Activated CD4-positive, CD25-positive, alpha-beta regulatory T cell (primary cell): Measurements from ENCODE around the gene PBRM1.
"Not testable (repeated sequence)": the region's sequence is repeated elsewhere in the genome, so short reads cannot be mapped to it uniquely, and the experiment has no call there.

Experiments
- DNase-seq, 4 experiments: peaks; one replicate each; lab custom pipeline; 2025; lab: John Stamatoyannopoulos, UW

Gene PBRM1

DNA sequence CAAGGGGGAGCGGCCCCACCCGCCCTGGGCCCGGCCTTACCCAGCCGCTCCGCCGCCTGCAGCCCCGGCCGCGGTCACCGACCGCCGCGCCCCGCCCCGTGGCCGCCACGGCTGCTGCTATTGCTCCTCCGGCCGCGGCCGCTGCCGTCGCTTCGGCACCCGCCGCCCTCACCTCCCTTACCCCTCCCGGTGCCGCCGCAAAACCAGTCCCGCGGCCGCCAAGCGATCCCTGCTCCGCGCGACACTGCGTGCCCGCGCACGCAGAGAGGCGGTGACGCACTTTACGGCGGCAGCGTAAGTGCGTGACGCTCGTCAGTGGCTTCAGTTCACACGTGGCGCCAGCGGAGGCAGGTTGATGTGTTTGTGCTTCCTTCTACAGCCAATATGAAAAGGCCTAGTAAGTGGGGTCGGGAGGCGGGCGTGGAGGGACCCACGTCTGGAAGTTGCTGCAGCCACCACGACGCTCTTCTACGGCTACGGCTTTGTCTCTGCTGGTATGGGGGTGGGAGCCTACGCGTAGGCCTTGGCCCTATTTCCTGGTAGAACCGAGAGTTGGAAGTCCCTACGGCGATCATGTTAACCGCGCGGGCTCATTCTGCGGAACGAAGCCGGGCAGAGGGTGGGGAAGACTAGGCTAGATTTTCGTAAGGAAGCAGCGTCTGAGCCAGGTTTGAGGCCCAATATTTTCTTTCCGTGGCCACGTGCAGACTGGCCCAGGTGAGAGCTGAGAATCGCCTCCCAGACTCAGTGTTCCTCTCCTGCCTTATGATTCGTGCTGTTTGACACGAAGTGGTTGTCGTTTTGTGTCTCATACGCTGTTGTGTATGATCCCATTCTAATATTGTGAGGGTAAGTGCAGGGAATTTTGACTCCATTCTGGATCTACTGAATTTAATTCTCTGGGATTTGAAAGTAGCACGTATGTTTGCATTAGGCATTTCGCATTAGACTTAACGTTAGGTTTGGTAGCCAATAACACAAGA, at the start of gene PBRM1, which contains the start of gene GNL3:
PBRM1 (minus strand) TSS at position 205 of the 983 bp plus-strand sequence.
GNL3 (plus strand) TSS at position 324 of the 983 bp plus-strand sequence; CDS start at position 385, 61 bp downstream.
- peak; percentile 82 to 88 (median 86) for DNase-seq

DNA sequence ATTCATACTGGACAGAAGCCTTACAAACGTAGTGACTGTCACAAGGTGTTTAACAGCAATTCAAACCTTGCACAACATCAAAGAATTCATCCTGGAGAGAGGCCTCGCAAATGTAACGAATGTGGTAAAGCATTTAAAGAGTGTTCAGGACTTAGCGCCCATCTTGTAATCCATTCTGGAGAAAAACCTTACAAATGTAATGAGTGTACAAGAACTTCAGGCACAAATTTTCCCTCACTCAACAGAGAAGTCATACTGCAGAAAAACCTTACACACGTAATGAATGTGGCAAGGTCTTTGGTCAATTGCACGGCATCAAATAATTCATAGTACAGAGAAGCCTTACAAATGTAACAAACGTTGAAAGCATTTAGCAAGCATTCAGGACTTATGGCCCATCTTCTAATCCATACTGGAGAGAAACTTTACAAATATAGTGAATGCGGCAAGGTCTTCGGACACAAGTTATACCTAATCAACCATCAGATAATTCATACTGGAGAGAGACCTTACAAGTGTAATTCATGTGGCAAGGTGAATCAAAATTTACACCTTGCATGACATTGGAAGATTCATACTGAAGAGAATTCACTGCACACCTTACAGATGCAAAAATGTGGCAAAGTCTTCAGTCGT, 47.7 kb upstream of the PBRM1 start:
- no peak for DNase-seq

DNA sequence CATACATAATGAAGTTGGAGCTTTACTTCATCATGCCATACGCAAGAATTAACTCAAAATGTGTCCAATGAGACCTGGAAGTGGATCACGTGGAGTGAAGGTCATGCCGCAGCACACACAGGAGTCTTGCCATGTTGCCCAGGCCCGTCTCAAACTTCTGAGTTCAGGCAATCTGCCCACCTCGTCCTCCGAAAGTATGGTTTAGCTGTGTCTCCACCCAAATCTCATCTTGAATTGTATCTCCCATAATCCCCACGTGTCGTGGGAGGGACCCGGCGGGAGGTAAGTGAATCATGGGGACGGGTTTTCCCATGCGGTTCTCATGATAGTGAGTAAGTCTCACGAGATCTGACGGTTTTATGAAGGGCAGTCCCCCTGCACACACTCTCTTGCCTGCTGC, 45.9 kb upstream of the PBRM1 start:
- no peak for DNase-seq

DNA sequence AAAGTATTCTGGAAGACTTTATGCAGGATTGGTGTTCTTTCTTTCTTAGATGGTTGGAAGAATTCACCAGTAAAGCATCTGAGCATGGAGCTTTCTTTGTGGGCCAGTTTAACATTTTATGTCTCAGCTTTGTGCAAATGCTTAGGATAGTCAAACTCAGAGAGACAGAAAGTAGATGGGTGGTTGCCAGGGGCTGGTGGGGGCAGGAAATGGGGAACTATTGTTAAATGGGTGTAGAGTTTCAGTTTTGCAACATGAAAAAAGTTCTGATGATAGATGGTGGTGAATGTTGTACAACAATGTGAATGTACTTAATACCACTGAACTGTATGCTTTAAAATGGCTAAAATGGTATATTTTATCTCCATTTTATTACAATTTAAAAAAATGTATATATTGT, 45.0 kb upstream of the PBRM1 start:
- DNase-seq, result no peak

DNA sequence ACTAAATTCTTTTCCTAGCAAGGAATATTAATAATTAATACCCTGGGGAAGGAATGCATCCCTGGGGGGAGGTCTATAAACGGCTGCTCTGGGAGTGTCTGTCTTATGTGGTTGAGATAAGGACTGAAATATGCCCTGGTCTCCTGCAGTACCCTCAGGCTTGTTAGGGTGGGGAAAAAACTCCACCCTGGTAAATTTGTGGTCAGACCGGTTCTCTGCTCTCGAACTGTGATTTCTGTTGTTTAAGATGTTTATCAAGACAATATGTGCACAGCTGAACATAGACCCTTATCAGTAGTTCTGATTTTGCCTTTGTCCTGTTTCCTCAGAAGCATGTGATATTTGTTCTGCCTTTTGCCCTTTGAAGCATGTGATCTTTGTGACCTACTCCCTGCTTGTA, 43.0 kb upstream of the PBRM1 start:
- not testable (repeated sequence) for DNase-seq

DNA sequence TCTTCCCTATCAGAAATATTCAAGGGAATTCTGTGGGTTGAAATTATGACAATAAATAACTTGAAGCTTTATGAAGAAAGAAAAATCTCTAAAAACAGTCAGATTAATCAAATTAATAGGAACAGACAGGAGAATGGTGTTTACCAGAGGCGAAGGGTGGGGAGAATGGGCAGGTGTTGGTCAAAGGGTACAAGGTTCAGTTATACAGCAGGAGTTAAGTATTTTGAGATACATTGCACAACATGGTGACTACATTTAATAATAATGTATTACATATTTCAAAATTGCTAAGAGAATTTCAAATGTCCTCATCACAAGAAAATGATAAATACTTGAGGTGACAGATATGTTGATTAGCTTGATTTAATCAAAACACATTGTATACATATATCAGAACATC, 38.8 kb upstream of the PBRM1 start:
- DNase-seq, result no peak

DNA sequence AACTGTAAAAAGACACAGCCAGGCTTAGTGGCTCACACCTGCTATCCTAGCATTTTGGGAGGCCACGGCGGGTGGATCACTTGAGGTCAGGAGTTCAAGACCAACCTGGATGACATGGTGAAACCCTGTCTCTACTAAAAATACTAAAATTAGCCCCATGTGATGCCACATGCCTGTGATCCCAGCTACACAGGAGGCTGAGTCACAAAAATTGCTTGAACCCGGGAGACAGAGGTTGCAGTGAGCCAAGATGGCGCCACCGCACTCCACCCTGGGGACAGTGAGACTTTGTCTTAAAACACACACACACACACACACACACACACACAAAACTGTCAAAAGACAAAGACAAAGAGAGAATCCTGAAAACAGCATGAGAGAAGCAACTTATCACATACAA, 38.2 kb upstream of the PBRM1 start:
- no peak for DNase-seq

DNA sequence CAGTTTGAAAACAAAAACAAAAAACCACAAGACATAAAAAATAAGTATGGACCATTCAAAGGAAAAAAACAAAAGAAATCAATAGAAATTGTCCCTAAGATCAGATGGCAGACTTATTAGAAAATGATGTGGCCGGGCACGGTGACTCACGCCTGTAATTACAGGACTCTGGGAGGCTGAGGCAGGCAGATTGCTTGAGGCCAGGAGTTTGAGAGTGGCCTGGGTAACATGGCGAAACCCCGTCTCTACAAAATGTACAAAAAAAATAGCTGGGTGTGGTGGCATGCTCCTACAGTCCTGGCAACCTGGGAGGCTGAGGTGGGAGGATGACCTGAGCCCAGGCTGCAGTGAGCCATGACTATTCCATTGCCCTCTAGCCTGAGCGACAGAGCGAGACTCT, 36.8 kb upstream of the PBRM1 start:
- DNase-seq, result no peak

DNA sequence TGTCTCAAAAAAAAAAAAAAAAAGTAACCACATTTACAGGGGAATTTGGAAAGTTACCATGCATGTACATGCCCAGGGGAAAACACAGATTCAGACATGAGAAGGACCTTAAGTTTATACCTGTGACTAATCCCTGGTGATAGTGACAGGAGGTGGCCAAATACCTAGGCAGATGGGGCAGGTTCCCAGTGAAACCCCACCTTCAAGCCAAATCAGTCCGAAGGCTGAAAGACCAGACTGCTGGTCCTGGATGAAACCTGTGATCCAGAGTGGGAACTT, 36.0 kb upstream of the PBRM1 start:
- no peak for DNase-seq

DNA sequence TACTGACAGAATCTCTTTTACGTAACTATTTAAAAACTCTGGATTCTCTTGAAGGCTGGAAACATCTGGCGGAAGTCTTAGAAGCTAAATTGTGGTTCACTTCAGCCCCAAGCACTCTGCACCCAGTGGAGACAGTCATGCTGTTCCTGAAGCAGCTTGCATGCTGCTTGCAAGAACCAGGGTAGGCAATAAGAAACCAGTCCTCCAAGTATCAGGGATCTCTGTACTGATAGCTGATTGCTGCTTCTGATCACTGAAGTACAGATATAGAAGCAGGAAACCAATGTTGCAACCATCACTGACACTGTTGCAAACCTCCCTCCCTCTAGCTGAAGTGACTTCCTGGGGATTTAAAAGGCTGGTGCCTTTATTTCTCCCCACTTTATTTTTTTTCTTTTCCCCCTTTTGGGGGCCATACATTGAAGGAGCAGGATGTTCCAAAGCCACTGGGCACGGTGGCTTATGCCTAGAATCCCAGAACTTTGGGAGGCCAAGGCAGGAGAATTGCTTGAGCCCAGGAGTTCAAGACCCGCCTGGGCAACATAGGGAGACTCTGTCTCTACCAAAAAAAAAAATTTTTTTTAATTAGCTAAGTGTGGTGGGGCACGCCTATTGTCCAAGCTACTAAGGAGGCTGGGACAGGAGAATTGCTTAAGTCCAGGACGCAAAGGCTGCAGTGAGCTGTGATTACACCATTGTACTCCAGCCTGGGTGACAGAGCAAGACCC, 35.5 kb upstream of the PBRM1 start:
- DNase-seq, result no peak

DNA sequence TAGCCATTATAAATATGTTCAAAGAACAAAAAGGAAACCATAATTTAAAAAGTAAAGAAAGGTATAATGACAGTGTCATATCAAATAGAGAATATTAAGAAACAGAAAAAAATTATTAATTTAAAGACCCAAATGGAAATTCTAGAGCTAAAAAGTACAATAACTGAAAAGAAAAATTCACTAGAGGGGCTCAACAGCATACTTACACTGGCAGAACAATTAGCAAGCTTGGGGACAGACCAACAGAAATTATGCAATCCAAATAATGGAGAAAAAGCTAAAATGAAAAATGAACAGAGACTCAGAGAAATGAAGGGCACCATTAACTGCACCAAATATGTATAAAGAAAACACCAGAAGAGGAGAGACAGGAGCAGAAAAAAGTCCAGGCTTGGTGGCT, 33.9 kb upstream of the PBRM1 start:
- no peak for DNase-seq

DNA sequence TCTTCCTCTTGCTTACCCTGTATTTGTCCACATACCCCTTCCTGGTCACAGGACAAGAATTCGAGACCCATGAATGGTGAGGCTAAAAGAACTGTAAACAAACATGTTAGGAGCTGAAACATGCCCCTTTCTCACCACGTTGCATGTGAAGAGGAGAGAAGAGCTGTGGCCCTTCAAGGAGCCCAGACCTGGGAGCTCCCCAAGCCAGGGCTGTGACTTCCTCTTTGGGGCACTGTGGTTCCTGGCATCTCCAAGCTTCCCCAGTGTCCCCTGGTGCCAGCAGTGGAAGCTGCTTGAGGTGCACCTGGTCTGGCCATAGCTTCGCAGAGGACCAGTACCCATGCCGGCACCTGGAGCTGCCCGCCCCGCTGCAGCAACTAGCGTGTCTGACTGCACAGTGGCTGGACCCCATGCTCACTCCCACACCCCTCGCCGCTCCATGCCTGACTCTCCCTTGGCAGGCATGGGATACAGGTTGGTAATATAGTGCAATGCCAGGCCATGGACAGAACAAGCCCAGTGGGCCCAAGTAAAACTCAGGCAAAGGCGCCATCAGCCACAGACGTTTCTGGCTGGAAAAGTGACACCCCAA, 30.1 kb upstream of the PBRM1 start:
- no peak for DNase-seq

DNA sequence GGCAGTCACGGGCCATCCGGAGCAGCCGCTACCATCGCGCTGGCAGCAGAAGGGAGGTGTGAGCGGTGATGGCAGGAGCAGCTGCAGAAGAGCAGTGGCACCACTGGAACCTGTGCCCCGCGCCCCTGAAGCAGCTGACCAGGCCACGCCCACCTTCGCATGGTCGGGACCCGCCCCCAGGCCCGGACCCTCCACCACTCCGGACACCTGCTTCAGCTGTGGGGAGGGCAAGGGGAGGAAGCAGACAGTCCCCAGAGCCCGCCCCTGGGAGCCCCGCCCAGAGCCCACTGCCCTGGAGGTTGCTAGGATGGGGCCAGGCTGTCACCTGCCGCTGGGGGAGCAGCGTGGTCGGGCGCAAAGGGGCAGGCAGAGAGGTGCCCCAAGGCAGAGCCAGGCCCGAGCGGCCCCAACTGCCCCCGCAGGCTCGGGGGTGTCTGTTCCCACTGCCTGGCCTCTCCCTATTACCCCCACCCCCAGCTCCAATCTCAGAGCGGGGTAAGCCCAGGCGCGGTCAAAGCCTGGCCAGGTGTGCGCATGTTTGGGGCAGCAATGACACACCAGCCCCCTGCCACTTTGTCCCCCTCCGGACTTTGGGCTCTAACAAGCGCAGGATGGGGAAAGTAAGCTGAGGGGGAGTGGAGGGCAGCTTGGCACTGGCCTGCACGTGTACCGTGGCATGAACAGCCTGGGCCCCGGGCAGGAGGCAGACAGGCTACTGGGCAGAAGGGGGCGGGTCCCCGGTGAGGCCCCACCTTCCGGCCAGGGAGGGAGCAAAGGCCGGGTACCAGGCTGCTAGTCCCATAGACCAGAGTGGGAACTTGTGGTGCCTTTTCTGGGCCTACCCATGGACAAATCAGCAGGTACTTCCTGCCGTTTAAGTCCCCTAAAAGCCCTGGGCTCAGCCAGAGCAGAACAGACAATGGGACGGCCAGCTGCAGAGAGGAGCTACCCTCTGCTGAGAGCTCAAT, 28.9 kb upstream of the PBRM1 start:
- no peak for DNase-seq

DNA sequence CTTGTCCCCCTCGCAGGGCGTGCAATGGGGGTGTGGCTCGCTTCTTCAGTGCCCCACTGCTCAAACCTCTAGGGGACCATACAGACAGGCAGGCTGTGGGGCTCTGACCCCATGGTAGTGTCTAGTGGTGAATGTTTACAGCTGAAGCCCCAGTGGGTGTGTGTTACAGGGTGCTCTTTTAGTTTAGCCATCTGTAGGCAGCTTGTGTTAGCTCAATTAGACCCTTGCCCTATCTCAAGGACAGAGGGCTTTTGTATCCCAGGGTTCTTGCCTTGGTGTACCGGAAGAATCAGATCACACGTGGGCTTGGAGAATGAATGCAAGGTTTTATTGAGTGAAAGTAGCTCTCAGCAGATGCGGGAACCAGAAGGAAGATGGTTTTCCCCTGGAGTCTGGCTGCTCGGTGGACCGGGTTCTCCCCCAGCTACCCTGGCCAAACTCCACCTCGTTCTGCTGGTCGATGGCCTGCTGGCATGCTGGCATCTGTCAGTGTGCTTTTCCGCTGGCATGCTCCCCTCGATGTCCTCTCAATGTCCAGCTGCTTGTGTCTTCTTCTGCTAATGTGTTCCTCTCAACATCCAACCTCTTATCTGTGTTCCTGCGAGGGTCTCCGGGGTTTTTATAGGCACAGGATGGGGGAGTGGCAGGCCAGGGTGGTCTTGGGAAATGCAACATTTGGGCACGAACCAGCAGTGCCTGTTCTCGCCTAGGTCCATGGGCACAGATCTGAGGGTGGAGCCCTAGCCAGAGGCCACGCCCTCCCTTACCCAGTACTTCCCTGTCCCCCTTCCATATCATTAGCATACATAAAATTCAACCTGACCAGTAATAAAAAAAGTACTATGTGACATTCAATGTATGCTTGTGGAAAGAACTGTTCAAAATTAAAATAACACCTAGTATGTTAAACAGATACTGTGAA, 26.8 kb upstream of the PBRM1 start:
- no peak for DNase-seq

DNA sequence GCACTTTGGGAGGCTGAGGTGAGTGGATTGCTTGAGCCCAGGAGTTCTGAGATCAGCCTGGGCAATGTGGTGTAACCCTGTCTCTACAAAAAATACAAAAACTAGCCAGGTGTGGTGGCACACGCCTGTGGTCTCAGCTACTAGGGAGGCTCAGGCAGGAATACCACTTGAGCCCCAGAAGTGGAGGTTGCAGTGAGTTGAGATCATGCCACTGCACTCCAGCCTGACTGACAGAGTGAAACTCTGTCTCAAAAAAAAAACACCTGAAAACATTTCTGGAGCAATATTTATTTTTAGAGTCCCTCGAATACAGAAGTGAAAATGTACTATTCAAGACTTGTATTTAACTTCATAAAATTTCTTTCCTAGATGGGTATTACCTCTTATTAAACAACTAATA, 24.8 kb upstream of the PBRM1 start:
- no peak for DNase-seq

DNA sequence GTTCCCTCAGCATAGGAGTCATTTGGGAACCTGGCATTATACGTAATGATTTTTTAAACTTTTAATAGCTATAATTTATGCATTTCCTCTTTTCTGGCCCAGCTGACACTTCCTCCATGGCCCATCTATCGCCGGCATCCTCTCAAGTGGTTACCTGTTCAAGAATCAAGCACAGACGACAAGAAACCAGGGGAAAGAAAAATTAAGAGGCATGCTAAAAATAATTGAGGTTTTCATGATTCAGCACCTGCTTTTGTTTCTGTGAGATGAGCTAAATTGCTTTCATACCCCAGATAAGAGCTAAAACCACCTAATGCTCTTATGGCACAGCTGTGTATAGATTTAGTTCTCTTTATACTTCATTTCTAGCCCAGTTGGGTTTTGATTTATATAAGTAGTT, 21.9 kb upstream of the PBRM1 start:
- DNase-seq, result no peak

DNA sequence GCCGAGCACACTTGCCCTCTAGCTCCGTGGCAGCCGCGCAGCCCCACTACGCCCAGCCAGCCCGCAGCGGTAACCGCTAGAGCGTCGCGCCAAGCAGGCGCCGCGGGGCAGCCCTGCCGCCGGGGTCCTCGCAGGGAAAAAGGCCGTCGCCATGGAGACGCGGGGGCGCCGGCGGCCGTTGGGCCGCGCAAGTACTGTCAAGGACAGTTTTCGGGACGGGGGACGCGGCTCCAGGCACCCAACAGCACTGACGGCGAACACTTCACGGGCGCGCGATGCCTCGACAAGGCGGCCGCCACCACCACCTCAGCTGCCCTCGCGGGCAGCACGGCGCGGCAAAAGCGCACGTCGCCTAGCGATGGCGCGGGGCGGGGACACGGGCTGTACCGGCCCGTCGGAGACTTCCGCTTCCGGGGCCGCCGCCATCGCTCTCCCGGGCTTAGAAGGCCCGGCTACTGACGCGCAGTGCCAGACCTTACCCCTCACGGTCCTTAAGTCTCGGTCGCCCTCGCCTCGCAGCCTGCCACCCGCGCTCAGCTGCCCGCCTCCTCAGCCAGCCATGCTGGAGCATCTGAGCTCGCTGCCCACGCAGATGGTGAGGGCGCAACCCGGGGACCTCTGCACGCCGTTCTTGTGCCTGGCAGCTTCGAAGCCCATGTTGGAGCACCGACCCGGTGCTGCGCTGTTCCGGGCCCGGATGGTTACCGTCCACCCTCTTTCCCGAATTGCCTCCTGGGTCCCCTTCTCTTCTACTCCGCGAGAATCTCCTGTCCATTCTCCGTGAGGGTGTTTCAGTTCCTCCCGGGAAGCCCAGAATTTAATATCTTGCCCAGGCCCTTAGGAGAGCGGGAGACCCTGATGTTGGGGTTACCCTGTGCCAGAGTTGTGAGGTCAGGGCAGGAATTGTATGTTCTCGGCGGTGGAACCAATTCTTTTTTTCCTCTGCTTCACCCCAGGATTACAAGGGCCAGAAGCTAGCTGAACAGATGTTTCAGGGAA, 20.3 kb upstream of the PBRM1 start, which contains the start of the genes GLT8D1 and SPCS1:
GLT8D1 (minus strand) TSS at position 104 of the 999 bp plus-strand sequence. CDS start 5,331 bp downstream, outside the sequence.
SPCS1 (plus strand) TSS at position 419 of the 999 bp plus-strand sequence; CDS start at position 560, 141 bp downstream.
- peak; percentile 70 to 84 (median 80) for DNase-seq

DNA sequence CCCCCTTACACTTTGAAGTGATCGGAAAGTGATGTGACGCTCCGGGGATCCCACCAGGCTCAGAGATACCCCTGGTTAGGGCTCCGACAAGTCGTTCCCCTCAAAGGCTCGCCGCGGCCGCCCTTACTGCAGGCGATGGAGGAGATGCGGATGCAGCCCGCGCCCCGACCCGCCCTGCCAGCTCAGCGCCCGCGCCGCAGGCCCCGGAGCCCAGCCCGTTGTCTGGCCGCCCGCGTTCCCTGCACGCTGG, 19.6 kb upstream of the PBRM1 start:
- DNase-seq, result peak in 3 of 4 experiments; percentile 61 to 73 (median 71)
